H9 (cell line): Measurements from ENCODE around the gene ANAPC4. TPM values are rescaled to one million over a fixed set of nuclear protein-coding genes. Genes with fewer than 3 reads are reported as not detected.

Source experiments
- DNase-seq: peaks from one replicate; pipeline ENCODE4 v3.0.0-alpha.2; 2017
- H2AFZ ChIP-seq: one replicate; pipeline ENCODE4 v1.6.1; 2013; ENCODE audit warnings: mild to moderate bottlenecking, low read length, control low read depth, moderate library complexity
- H2AK5ac ChIP-seq: 2 replicates; pipeline ENCODE4 v1.6.1; 2013; ENCODE audit warnings: low read length, control low read depth, mixed read lengths; ENCODE audit not compliant: insufficient read length
- H2BK120ac ChIP-seq: one replicate; pipeline ENCODE4 v1.6.1; 2013; ENCODE audit warnings: low read depth, mild to moderate bottlenecking, low read length, control low read depth, inconsistent platforms; ENCODE audit not compliant: poor library complexity, severe bottlenecking
- H2BK12ac ChIP-seq: 2 replicates; pipeline ENCODE4 v1.6.1; 2013; ENCODE audit warnings: low read length, control low read depth, mixed read lengths, low read depth; ENCODE audit not compliant: insufficient read length
- H2BK15ac ChIP-seq: 2 replicates; pipeline ENCODE4 v1.6.1; 2013; ENCODE audit warnings: low read depth, low read length, control low read depth
- H2BK20ac ChIP-seq: one replicate; pipeline ENCODE4 v1.6.1; 2013; ENCODE audit warnings: low read depth, mild to moderate bottlenecking, low read length, control low read depth, inconsistent platforms; ENCODE audit not compliant: poor library complexity, severe bottlenecking
- H2BK5ac ChIP-seq: 2 replicates; pipeline ENCODE4 v1.6.1; 2013; ENCODE audit warnings: low read length, control low read depth, mixed read lengths; ENCODE audit not compliant: insufficient read length
- H3K14ac ChIP-seq: 2 replicates; pipeline ENCODE4 v1.6.1; 2013; ENCODE audit warnings: low read length, control low read depth; ENCODE audit not compliant: insufficient read depth
- H3K18ac ChIP-seq: 2 replicates; pipeline ENCODE4 v1.6.1; 2013; ENCODE audit warnings: low read depth, mild to moderate bottlenecking, mixed read lengths, low read length, control low read depth; ENCODE audit not compliant: insufficient read length
- H3K23ac ChIP-seq: 2 replicates; pipeline ENCODE4 v1.6.1; 2013; ENCODE audit warnings: low read length, control low read depth, mixed read lengths, low read depth; ENCODE audit not compliant: insufficient read length
- H3K23me2 ChIP-seq: 2 replicates; pipeline ENCODE4 v1.6.1; 2013; ENCODE audit warnings: low read depth, mild to moderate bottlenecking, mixed read lengths, low read length, control low read depth; ENCODE audit not compliant: insufficient read length, poor library complexity, severe bottlenecking
- H3K27ac ChIP-seq: 2 replicates; pipeline ENCODE4 v1.5.1; 2013; ENCODE audit warnings: low read length, control low read depth, mixed read lengths, low read depth; ENCODE audit not compliant: insufficient read length
- H3K27me3 ChIP-seq: 2 replicates; pipeline ENCODE4 v1.6.1; 2013; ENCODE audit warnings: low read length, control low read depth, inconsistent platforms; ENCODE audit not compliant: insufficient read depth
- H3K4ac ChIP-seq: 2 replicates; pipeline ENCODE4 v1.6.1; 2013; ENCODE audit warnings: low read depth, mild to moderate bottlenecking, control low read depth, inconsistent platforms, low read length, moderate library complexity
- H3K4me1 ChIP-seq: 2 replicates; pipeline ENCODE4 v1.6.1; 2013; ENCODE audit warnings: low read length, control low read depth, inconsistent platforms; ENCODE audit not compliant: insufficient read depth
- H3K4me2 ChIP-seq: 2 replicates; pipeline ENCODE4 v1.6.1; 2013; ENCODE audit warnings: low read length, control low read depth, mixed read lengths; ENCODE audit not compliant: insufficient read length, insufficient read depth
- H3K56ac ChIP-seq: 2 replicates; pipeline ENCODE4 v1.6.1; 2013; ENCODE audit warnings: low read depth, mild to moderate bottlenecking, mixed read lengths, low read length, control low read depth; ENCODE audit not compliant: insufficient read length
- H3K79me1 ChIP-seq: 2 replicates; pipeline ENCODE4 v1.6.1; 2013; ENCODE audit warnings: low read depth, mild to moderate bottlenecking, moderate library complexity, low read length, control low read depth, inconsistent platforms; ENCODE audit not compliant: insufficient read depth, poor library complexity, severe bottlenecking
- H3K79me2 ChIP-seq: 2 replicates; pipeline ENCODE4 v1.6.1; 2013; ENCODE audit warnings: low read length, control low read depth, inconsistent platforms; ENCODE audit not compliant: insufficient read depth
- H3K9ac ChIP-seq: 2 replicates; pipeline ENCODE4 v1.6.1; 2013; ENCODE audit warnings: low read length, control low read depth, mixed read lengths; ENCODE audit not compliant: insufficient read length; ENCODE audit errors: extremely low read depth
- H3K9me3 ChIP-seq: one replicate; pipeline ENCODE4 v1.6.1; 2013; ENCODE audit warnings: low read depth, low read length, inconsistent platforms; ENCODE audit not compliant: control insufficient read depth
- H3T11ph ChIP-seq: one replicate; pipeline ENCODE4 v1.6.1; 2013; ENCODE audit warnings: mild to moderate bottlenecking, low read length, control low read depth, inconsistent platforms
- H4K20me1 ChIP-seq: one replicate; pipeline ENCODE4 v1.6.1; 2013; ENCODE audit not compliant: control insufficient read depth, insufficient read length, insufficient read depth
- H4K5ac ChIP-seq: 2 replicates; pipeline ENCODE4 v1.6.1; 2013; ENCODE audit warnings: low read depth, mild to moderate bottlenecking, mixed read lengths, low read length, control low read depth; ENCODE audit not compliant: insufficient read length
- H4K8ac ChIP-seq: replicated peaks from 2 replicates; pipeline ENCODE4 v1.6.1; 2013; ENCODE audit warnings: low read length, control low read depth, mixed read lengths, low read depth; ENCODE audit not compliant: insufficient read length
- H4K91ac ChIP-seq: 2 replicates; pipeline ENCODE4 v1.6.1; 2013; ENCODE audit warnings: low read depth, mild to moderate bottlenecking, moderate library complexity, mixed read lengths, low read length, control low read depth; ENCODE audit not compliant: insufficient read length
- H3K27ac Mint-ChIP-seq, 3 experiments: 2 replicates in 2 of 3; 3 replicates in 1 of 3; pipeline ENCODE4 v1.8.0; 2020 to 2021; ENCODE audit warnings: mixed read lengths in 3 of 3, mild to moderate bottlenecking in 1 of 3, moderate library complexity in 1 of 3
- H3K27me3 Mint-ChIP-seq: 2 replicates; pipeline ENCODE4 v1.8.0; 2021; ENCODE audit warnings: low read depth, mild to moderate bottlenecking, moderate library complexity, mixed read lengths
- H3K36me3 Mint-ChIP-seq, 3 experiments: 2 replicates in 2 of 3; 3 replicates in 1 of 3; pipeline ENCODE4 v1.8.0; 2020 to 2021; ENCODE audit warnings: low read depth in 3 of 3, mixed read lengths in 3 of 3; ENCODE audit not compliant: insufficient read depth in 1 of 3
- H3K4me1 Mint-ChIP-seq, 2 experiments: 2 replicates each; pipeline ENCODE4 v1.8.0; 2020; ENCODE audit warnings: mixed read lengths in 2 of 2
- H3K4me3 Mint-ChIP-seq, 2 experiments: 2 replicates in 1 of 2; 3 replicates in 1 of 2; pipeline ENCODE4 v1.8.0; 2020 to 2021; ENCODE audit warnings: mild to moderate bottlenecking in 2 of 2, mixed read lengths in 2 of 2, moderate library complexity in 1 of 2
- H3K9me3 Mint-ChIP-seq, 2 experiments: 2 replicates in 1 of 2; 3 replicates in 1 of 2; pipeline ENCODE4 v1.8.0; 2020; ENCODE audit warnings: mild to moderate bottlenecking in 2 of 2, mixed read lengths in 2 of 2, moderate library complexity in 1 of 2
- total RNA-seq: library from RNA; stranded (reverse); gene quantifications from 2 replicates; pipeline ENCODE4 v1.2.1, GENCODE V29; 2021
- TF ChIP-seq, protein P1 (sequence below): fragments of 200-600 bp; sonication (generic); conservative IDR thresholded peaks from 3 replicates; pipeline ENCODE4 v1.8.0; 2021; ENCODE audit warnings: antibody characterized with exemption, mild to moderate bottlenecking

Gene ANAPC4
- total RNA-seq, 1 experiment from 2014 or later, result 42.5 TPM

DNA sequence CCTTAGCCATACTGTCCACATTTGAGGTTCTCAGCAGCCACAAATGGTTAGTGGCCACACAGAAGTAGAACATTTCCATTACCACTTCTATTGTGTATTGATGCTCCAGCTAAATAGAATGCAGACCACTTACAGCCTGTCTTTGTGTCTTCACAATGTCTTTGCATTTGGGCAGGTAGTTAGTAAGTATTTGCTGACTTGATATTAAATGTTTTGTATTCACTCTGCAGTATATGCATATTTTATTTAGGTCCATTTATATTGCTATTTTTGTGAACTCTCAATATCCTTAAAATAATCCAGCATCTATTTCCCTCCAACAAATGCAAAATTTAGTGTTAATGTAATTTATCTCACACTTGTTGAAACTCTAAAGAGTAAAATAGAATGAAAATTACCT lies 26.6 kb downstream of the ANAPC4 start:
- Histone ChIP-seq H3K9me3 (no peaks in the 10 kb centered on the region), H2BK5ac (no peak overlapping the region), H2BK12ac (no peak overlapping the region), H3K4me2 (no peak overlapping the region), H3K9ac (no peak overlapping the region), H3K56ac (no peak overlapping the region), H3K23me2 (no peaks in the 10 kb centered on the region), H3K27me3 (no peaks in the 10 kb centered on the region), H2AK5ac (no peak overlapping the region), H3K79me2 (no peaks in the 10 kb centered on the region), H4K5ac (no peak overlapping the region), H3K14ac (no peak overlapping the region), H3K4ac (no peak overlapping the region), H2BK15ac (no peak overlapping the region), H3K27ac (no peak overlapping the region), H3K79me1 (no peaks in the 10 kb centered on the region), H3T11ph (no peak overlapping the region), H3K23ac (no peak overlapping the region), H4K20me1 (no peaks in the 10 kb centered on the region), H2BK120ac (no peak overlapping the region), H3K18ac (no peak overlapping the region), H2AFZ (no peak overlapping the region), H4K8ac (no peak overlapping the region), H2BK20ac (no peak overlapping the region), H4K91ac (no peak overlapping the region), H3K4me1 (no peaks in the 10 kb centered on the region)
- TF ChIP-seq, protein P1, sequence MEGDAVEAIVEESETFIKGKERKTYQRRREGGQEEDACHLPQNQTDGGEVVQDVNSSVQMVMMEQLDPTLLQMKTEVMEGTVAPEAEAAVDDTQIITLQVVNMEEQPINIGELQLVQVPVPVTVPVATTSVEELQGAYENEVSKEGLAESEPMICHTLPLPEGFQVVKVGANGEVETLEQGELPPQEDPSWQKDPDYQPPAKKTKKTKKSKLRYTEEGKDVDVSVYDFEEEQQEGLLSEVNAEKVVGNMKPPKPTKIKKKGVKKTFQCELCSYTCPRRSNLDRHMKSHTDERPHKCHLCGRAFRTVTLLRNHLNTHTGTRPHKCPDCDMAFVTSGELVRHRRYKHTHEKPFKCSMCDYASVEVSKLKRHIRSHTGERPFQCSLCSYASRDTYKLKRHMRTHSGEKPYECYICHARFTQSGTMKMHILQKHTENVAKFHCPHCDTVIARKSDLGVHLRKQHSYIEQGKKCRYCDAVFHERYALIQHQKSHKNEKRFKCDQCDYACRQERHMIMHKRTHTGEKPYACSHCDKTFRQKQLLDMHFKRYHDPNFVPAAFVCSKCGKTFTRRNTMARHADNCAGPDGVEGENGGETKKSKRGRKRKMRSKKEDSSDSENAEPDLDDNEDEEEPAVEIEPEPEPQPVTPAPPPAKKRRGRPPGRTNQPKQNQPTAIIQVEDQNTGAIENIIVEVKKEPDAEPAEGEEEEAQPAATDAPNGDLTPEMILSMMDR, result no peak
- Mint-ChIP-seq H3K27ac (no peak overlapping the region), H3K36me3 (peaks cover 6 to 75% (median 44%) of the 10 kb centered on the region in 3 experiments; a peak in 5 of 7 replicates), H3K9me3 (no peaks in the 10 kb centered on the region), H3K4me1 (no peaks in the 10 kb centered on the region), H3K27me3 (no peaks in the 10 kb centered on the region), H3K4me3 (no peak overlapping the region)
- DNase-seq, result no peak
